GM03348 (cell line): ENCODE measurements around the gene SMPD4.
"Not testable (repeated sequence)": the region's sequence is repeated elsewhere in the genome, so short reads cannot be mapped to it uniquely, and the experiment has no call there.

Source experiments
- DNase-seq: peaks from one replicate; pipeline ENCODE4 v3.0.0; 2012; ENCODE audit warnings: low spot score

Gene SMPD4

GRCh38 chr2:130141645-130142370 is 39.6 kb downstream of the SMPD4 start:
- DNase-seq: not testable (repeated sequence)

GRCh38 chr2:130141002-130141401 is 40.4 kb downstream of the SMPD4 start:
- DNase-seq: not testable (repeated sequence)

GRCh38 chr2:130140516-130140915 is 40.9 kb downstream of the SMPD4 start:
- not testable (repeated sequence) for DNase-seq

- not testable (repeated sequence) for DNase-seq
These were observed 41.8 kb downstream of the SMPD4 start for GRCh38 chr2:130139331-130140280.

- DNase-seq: not testable (repeated sequence)
These were observed 42.6 kb downstream of the SMPD4 start for GRCh38 chr2:130138841-130139251.

- DNase-seq: not testable (repeated sequence)
These were observed 43.1 kb downstream of the SMPD4 start for GRCh38 chr2:130138326-130138725.

GRCh38 chr2:130137118-130137517 is 44.3 kb downstream of the SMPD4 start:
- DNase-seq: not testable (repeated sequence)

- not testable (repeated sequence) for DNase-seq
These were observed 44.9 kb downstream of the SMPD4 start for GRCh38 chr2:130136546-130136945.

- DNase-seq: no peak
These were observed 45.5 kb downstream of the SMPD4 start for GRCh38 chr2:130135692-130136541.

GRCh38 chr2:130129120-130129829 is 52.1 kb downstream of the SMPD4 start, which contains the start of gene POTEF:
Gene POTEF (minus strand): TSS chr2:130129222. CDS start chr2:130120515, 8,707 bp downstream.
- not testable (repeated sequence) for DNase-seq

GRCh38 chr2:130128464-130128863 is 52.9 kb downstream of the SMPD4 start:
- DNase-seq: not testable (repeated sequence)

- DNase-seq: not testable (repeated sequence)
These were observed 53.7 kb downstream of the SMPD4 start for GRCh38 chr2:130127726-130128125.

GRCh38 chr2:130120924-130121323 is 60.5 kb downstream of the SMPD4 start:
- not testable (repeated sequence) for DNase-seq

- not testable (repeated sequence) for DNase-seq
These were observed 78.6 kb downstream of the SMPD4 start for GRCh38 chr2:130102597-130103363.
